ENCODE measurements around the gene MMP13.

DNA sequence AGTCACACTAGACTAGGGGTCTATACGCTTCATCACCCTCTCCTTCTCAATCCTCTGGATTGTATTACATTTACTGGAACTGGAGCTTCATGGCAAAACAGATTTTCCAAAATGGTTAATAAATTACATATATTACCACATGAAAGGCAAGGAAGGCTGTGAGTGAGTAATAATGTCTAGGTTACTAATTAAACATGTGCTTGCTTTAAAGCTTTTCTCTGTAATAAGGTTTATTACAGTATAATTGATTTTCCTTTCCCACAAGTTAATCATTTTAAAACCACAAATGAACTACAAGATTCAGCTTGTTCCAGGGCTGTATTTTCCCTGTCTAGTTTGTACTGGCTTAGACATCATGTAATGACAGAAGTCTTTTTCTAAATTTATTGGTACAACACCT, 25.6 kb downstream of the MMP13 start:
- TF ChIP-seq POLR2A (IDR thresholded peaks at IDR 0.05; ENCODE audit: low read depth) (no peak), POLR2AphosphoS5 (IDR thresholded peaks at IDR 0.05) (no peak)

Measured in esophagus muscularis mucosa (tissue), 2 donors.